K562 (cell line): ENCODE results near the gene ANKDD1A. TPM values are rescaled to one million over a fixed set of nuclear protein-coding genes. Genes with fewer than 3 reads are reported as not detected.

Source experiments
- ATAC-seq: fragments of 200-7000 bp; cut with Tn5 transposase; 3 replicates; pipeline ENCODE4 v1.9.1; 2020; ENCODE audit warnings: moderate library complexity
- BruUV-seq: library from RNA; stranded (reverse); fragments of 400-500 nt; replicated peaks from 2 replicates; lab custom pipeline; 2021; lab: Mats Ljungman, UMichigan
- CTCF ChIA-PET: fragments of 300-600 bp; formaldehyde crosslinking; extraction: SDS; loops from one replicate; lab custom pipeline; 2021; ENCODE audit warnings: low intra/inter-chr PET ratio; lab: Yijun Ruan, JAX
- POLR2A ChIA-PET: fragments of 300-600, 350-650 bp; sonication (Branson Sonifier 250); formaldehyde crosslinking; extraction: SDS; loops from one replicate; lab custom pipeline; 2021; ENCODE audit warnings: antibody characterized with exemption, inconsistent platforms; lab: Yijun Ruan, JAX
- DNase-seq, 4 experiments: peaks; one replicate each; pipeline versions ENCODE4 v3.0.0 to v3.0.0-alpha.2; 2011 to 2018; ENCODE audit warnings: low spot score in 3 of 4, mixed read lengths in 3 of 4; ENCODE audit errors: extremely low read depth in 1 of 4
- FAIRE-seq: peaks from 2 replicates; lab custom pipeline; 2011; peaks lifted over from hg19 to GRCh38; lab: Jason Lieb, UNC
- H2AFZ ChIP-seq: 2 replicates; pipeline ENCODE4 v1.6.0; 2011; ENCODE audit warnings: low read depth, low read length, control low read depth, inconsistent platforms
- H3K27ac ChIP-seq: fragments of 200-600 bp; 3 replicates; pipeline ENCODE4 v1.8.0; 2011; ENCODE audit warnings: low read depth, mild to moderate bottlenecking, control low read depth, inconsistent platforms, low read length, moderate library complexity, mixed read lengths; ENCODE audit errors: extremely low read depth
- H3K27me3 ChIP-seq, 2 experiments: fragments of 300-600 bp in 1 of 2; 2 replicates in 1 of 2; 3 replicates in 1 of 2; pipeline versions ENCODE4 v1.6.0 to v1.8.0; 2011; ENCODE audit warnings: inconsistent platforms in 2 of 2, low read length in 2 of 2, mild to moderate bottlenecking in 1 of 2, mixed read lengths in 1 of 2, moderate library complexity in 1 of 2; ENCODE audit not compliant: control insufficient read depth in 2 of 2, insufficient read depth in 2 of 2
- H3K36me3 ChIP-seq: fragments of 300-600 bp; 3 replicates; pipeline ENCODE4 v1.8.0; 2011; ENCODE audit warnings: mild to moderate bottlenecking, low read length, inconsistent platforms; ENCODE audit not compliant: control insufficient read depth, insufficient read depth
- H3K4me1 ChIP-seq, 2 experiments: fragments of 200-600 bp in 1 of 2; replicated peaks in 1 of 2; 2 replicates in 1 of 2; 3 replicates in 1 of 2; pipeline versions ENCODE4 v1.5.1 to v1.8.0; 2011; ENCODE audit warnings: inconsistent platforms in 2 of 2, low read length in 2 of 2, mild to moderate bottlenecking in 1 of 2, mixed read lengths in 1 of 2, moderate library complexity in 1 of 2; ENCODE audit not compliant: control insufficient read depth in 2 of 2, insufficient read depth in 2 of 2
- H3K4me2 ChIP-seq: 2 replicates; pipeline ENCODE4 v1.6.1; 2011; ENCODE audit warnings: low read length, control low read depth, inconsistent platforms, mixed read lengths; ENCODE audit not compliant: insufficient read depth
- H3K4me3 ChIP-seq: fragments of 200-600 bp; sonication (generic), shearing (Covaris generic); 2 replicates; pipeline ENCODE4 v1.5.1; 2016; ENCODE audit warnings: control low read depth, inconsistent platforms
- H3K79me2 ChIP-seq: fragments of 200-600 bp; 3 replicates; pipeline ENCODE4 v1.8.0; 2011; ENCODE audit warnings: low read length, inconsistent platforms; ENCODE audit not compliant: control insufficient read depth, insufficient read depth
- H3K9ac ChIP-seq, 2 experiments: 2 replicates each; pipeline versions ENCODE4 v1.6.0 to v1.6.1; 2011; ENCODE audit warnings: low read depth in 2 of 2, low read length in 2 of 2, control low read depth in 1 of 2, inconsistent platforms in 1 of 2, mild to moderate bottlenecking in 1 of 2, mixed read lengths in 1 of 2; ENCODE audit not compliant: insufficient read depth in 1 of 2
- H3K9me1 ChIP-seq: one replicate; pipeline ENCODE4 v1.6.0; 2011; ENCODE audit warnings: inconsistent platforms, mild to moderate bottlenecking, low read length, moderate library complexity; ENCODE audit not compliant: control insufficient read depth, insufficient read depth
- H3K9me3 ChIP-seq: replicated peaks from 2 replicates; pipeline ENCODE4 v1.5.1; 2011; ENCODE audit warnings: low read depth, low read length, inconsistent platforms; ENCODE audit not compliant: control insufficient read depth, insufficient read depth
- H4K20me1 ChIP-seq: replicated peaks from 2 replicates; pipeline ENCODE4 v1.6.1; 2011; ENCODE audit warnings: low read length, inconsistent platforms, mixed read lengths; ENCODE audit not compliant: control insufficient read depth, insufficient read depth
- BACH1 ChIP-seq: fragments of 200-800 bp; sonication (Bioruptor generic); IDR thresholded peaks from 2 replicates; pipeline ENCODE4 v1.6.1; 2016; ENCODE audit warnings: missing genetic modification characterization, missing compliant biosample characterization
- BMI1 ChIP-seq: fragments of 150-350 bp; IDR thresholded peaks from 2 replicates; pipeline ENCODE4 v1.6.1; 2014; ENCODE audit warnings: low read length
- CBFB ChIP-seq: sonication (generic); formaldehyde crosslinking; IDR thresholded peaks from 2 replicates; pipeline ENCODE4 v1.4.0; 2020; ENCODE audit warnings: mild to moderate bottlenecking, missing genetic modification reagents
- CEBPG ChIP-seq, 3 experiments: fragments of 200-800 bp in 1 of 3; sonication (Bioruptor generic) in 1 of 3; sonication (generic) in 1 of 3; formaldehyde crosslinking in 1 of 3; IDR thresholded peaks in 2 of 3; conservative IDR thresholded peaks in 1 of 3; 2 replicates each; pipeline versions ENCODE4 v1.6.1 to v1.8.0; 2016 to 2022; ENCODE audit warnings: missing compliant biosample characterization in 2 of 3, missing genetic modification characterization in 2 of 3, mild to moderate bottlenecking in 1 of 3, missing genetic modification reagents in 1 of 3
- FOSL1 ChIP-seq: fragments of 200-800 bp; sonication (Bioruptor generic); conservative IDR thresholded peaks from 2 replicates; pipeline ENCODE4 v1.6.1; 2016; ENCODE audit warnings: missing genetic modification characterization, missing compliant biosample characterization
- GATAD2A ChIP-seq: fragments of 450-650 bp; IDR thresholded peaks from 2 replicates; pipeline ENCODE4 v1.6.1; 2017
- GTF2F1 ChIP-seq: IDR thresholded peaks from 2 replicates; pipeline ENCODE4 v1.6.1; 2011; ENCODE audit warnings: low read depth, low read length, improper control_type of control experiment
- HSF4 ChIP-seq: fragments of 250-450 bp; sonication (Bioruptor Pico); IDR thresholded peaks from 2 replicates; pipeline ENCODE4 v2.1.2; 2022; ENCODE audit warnings: mild to moderate bottlenecking, moderate library complexity, borderline replicate concordance
- OTX1 ChIP-seq: fragments of 450-650 bp; formaldehyde crosslinking; IDR thresholded peaks from 2 replicates; pipeline ENCODE4 v1.4.0; 2022; ENCODE audit warnings: mild to moderate bottlenecking
- SREBF1 ChIP-seq: fragments of 150-350 bp; IDR thresholded peaks from 2 replicates; pipeline ENCODE4 v1.6.1; 2014; ENCODE audit warnings: antibody characterized with exemption, low read depth, low read length, borderline replicate concordance
- TEAD2 ChIP-seq: fragments of 450-650 bp; IDR thresholded peaks from 2 replicates; pipeline ENCODE4 v1.6.1; 2016; ENCODE audit warnings: missing genetic modification characterization, control low read depth, missing compliant biosample characterization
- ZBTB7A ChIP-seq: IDR thresholded peaks from 2 replicates; pipeline ENCODE4 v1.6.1; 2011; ENCODE audit warnings: low read depth, mild to moderate bottlenecking, low read length, moderate library complexity, borderline replicate concordance; ENCODE audit not compliant: control insufficient read depth
- ZC3H8 ChIP-seq: fragments of 450-650 bp; IDR thresholded peaks from 2 replicates; pipeline ENCODE4 v1.6.1; 2017
- WGBS: fragments of 100-300 bp; shearing (Covaris generic); methylation state at CpG from one replicate; pipeline ENCODE4 v1.1.6; 2016; ENCODE audit warnings: low coverage, mixed read lengths; ENCODE audit not compliant: insufficient coverage; ENCODE audit errors: missing lambda C conversion rate; 5-methylcytosine and 5-hydroxymethylcytosine counted together
- in situ Hi-C: fragments of 300-500 bp; cut with MboI; formaldehyde crosslinking; loops from 4 replicates; pipeline ENCODE4 v1.15.0; 2018; ENCODE audit warnings: inconsistent platforms, mixed read lengths
- intact Hi-C: fragments of 100-400 bp; cut with micrococcal nuclease; formaldehyde crosslinking; loops from 2 replicates; pipeline ENCODE4 v1.14.2; 2022
- polyA plus RNA-seq, 8 experiments: library from polyadenylated mRNA; depleted of rRNA in 4 of 8; stranded (reverse) in 5 of 8; unstranded in 3 of 8; fragments of >200 nt; fragmentation: Nextera tagmentation in 2 of 8; fragmentation: Illumina TruSeq in 1 of 8; extraction: Ambion mirVana in 2 of 8; extraction: Trizol in 1 of 8; gene quantifications; 2 replicates each; pipeline versions ENCODE4 v1.2.1 to v1.2.3, GENCODE V29; 2011 to 2014; ENCODE audit warnings: inconsistent platforms in 1 of 8, missing spikeins in 1 of 8
- total RNA-seq, 7 experiments: library from RNA; depleted of rRNA in 6 of 7; stranded (reverse); fragments of >200 nt in 6 of 7; fragmentation: Illumina TruSeq in 2 of 7; extraction: Trizol in 2 of 7; gene quantifications; 2 replicates each; pipeline versions ENCODE4 v1.2.1 to v1.2.3, GENCODE V29; 2011 to 2021; ENCODE audit warnings: low replicate concordance in 1 of 7
- TF ChIP-seq, protein P1 (sequence below): fragments of 250-450 bp; sonication (Bioruptor Pico); IDR thresholded peaks from 2 replicates; pipeline ENCODE4 v1.8.0; 2022; ENCODE audit warnings: moderate library complexity, mild to moderate bottlenecking, inconsistent platforms
- TF ChIP-seq, protein P2 (sequence below): fragments of 450-650 bp; formaldehyde crosslinking; IDR thresholded peaks from 2 replicates; pipeline ENCODE4 v1.4.0; 2022; ENCODE audit warnings: mild to moderate bottlenecking, moderate library complexity

Gene ANKDD1A
- total and polyA plus RNA-seq, 9 of the 15 experiments (the other 6 are each of a cell fraction or from before 2014, with no cell fraction given), result 0.08 to 0.80 (median 0.43) TPM

DNA sequence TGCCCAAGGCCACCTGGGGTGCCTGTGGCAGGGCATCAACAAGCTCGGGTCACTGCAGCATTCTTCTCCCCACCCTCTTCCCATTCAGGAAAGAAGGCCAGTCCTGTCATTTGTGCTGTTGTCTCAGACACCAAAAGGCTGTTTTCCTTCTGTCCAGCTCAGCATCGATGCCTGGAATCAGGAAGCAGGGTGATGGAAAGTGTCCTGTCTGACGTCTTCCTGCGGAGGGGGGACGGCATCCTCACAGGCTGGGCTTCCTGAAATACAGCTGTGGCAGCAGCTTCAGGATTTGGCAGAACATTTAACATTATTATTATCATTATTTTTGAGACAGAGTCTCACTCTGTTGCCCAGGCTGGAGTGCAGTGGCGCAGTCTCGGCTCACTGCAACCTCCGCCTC is 33.0 kb upstream of the ANKDD1A start:
- Histone ChIP-seq H3K36me3 (no peaks in the 10 kb centered on the region), H3K79me2 (no peaks in the 10 kb centered on the region), H3K9me3 (no peaks in the 10 kb centered on the region), H3K4me3 (no peak overlapping the region), H3K9ac (no peak overlapping the region), H4K20me1 (no peaks in the 10 kb centered on the region), H3K4me1 (peaks cover 0 to 8% of the 10 kb centered on the region in 2 experiments; a peak in 1 of 5 replicates), H3K4me2 (no peak overlapping the region), H3K27me3 (peaks cover 0 to 9% of the 10 kb centered on the region in 2 experiments; a peak in 2 of 5 replicates), H3K9me1 (no peaks in the 10 kb centered on the region), H3K27ac (no peak overlapping the region), H2AFZ (no peak overlapping the region)
- FAIRE-seq (no peak), ATAC-seq (no peak), DNase-seq (no peak)
- no TSS peak for BruUV-seq
- CTCF ChIA-PET, result no interaction called here
- POLR2A ChIA-PET, result interaction anchor here (0.6 to 0.9 kb wide), 4 partner anchors 10 to 1625 kb away, joined by 3 to 4 read pairs (median 4); no protein-coding TSS in a partner anchor
- in situ Hi-C loops (no loop called here), intact Hi-C loops (no loop called here)
- 31% methylated on average over 8 of the region's 8 CpGs for WGBS
- TF ChIP-seq, protein P1, sequence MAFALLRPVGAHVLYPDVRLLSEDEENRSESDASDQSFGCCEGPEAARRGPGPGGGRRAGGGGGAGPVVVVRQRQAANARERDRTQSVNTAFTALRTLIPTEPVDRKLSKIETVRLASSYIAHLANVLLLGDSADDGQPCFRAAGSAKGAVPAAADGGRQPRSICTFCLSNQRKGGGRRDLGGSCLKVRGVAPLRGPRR (CRISPR knock-in tag), result no peak
- TF ChIP-seq BMI1, result no peak
- TF ChIP-seq FOSL1 (tag), result no peak
- TF ChIP-seq BACH1, result no peak
- TF ChIP-seq ZC3H8, result no peak
- TF ChIP-seq GATAD2A, result no peak
- TF ChIP-seq, protein P2, sequence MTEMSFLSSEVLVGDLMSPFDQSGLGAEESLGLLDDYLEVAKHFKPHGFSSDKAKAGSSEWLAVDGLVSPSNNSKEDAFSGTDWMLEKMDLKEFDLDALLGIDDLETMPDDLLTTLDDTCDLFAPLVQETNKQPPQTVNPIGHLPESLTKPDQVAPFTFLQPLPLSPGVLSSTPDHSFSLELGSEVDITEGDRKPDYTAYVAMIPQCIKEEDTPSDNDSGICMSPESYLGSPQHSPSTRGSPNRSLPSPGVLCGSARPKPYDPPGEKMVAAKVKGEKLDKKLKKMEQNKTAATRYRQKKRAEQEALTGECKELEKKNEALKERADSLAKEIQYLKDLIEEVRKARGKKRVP (CRISPR knock-in tag), result no peak
- TF ChIP-seq CBFB (CRISPR knock-in tag), result no peak
- TF ChIP-seq HSF4, result no peak
- no peak for TF ChIP-seq ZBTB7A
- no peak for TF ChIP-seq GTF2F1
- TF ChIP-seq CEBPG (CRISPR knock-in tag; IDR thresholded peaks at IDR 0.05), result no peak
- TF ChIP-seq CEBPG (tag; conservative IDR thresholded peaks at IDR 0.05 in 1 of 2, IDR thresholded peaks at IDR 0.05 in 1 of 2), result no peak
- TF ChIP-seq SREBF1, result no peak
- TF ChIP-seq OTX1, result no peak
- no peak for TF ChIP-seq TEAD2 (tag)
